Activated naive CD4-positive, alpha-beta T cell treated with anti-CD3 and anti-CD28 coated beads for 36 hours (primary cell): ENCODE data around the gene CISH. TPM values are rescaled to one million over a fixed set of nuclear protein-coding genes. Genes with fewer than 3 reads are reported as not detected.
A peak's percentile ranks its signal among the peaks of the same experiment; 100 is the strongest.

Source experiments
- CTCF ChIA-PET: fragments of 350-600 bp; sonication (Branson Sonifier 250); formaldehyde crosslinking; loops from one replicate; lab custom pipeline; 2021; ENCODE audit warnings: antibody characterized with exemption; lab: Charles Lee
- DNase-seq: peaks from one replicate; pipeline ENCODE4 v3.0.0-alpha.2; 2020
- H3K27ac Mint-ChIP-seq: one replicate; pipeline ENCODE4 v1.8.0; 2021; ENCODE audit warnings: mild to moderate bottlenecking, mixed read lengths
- H3K27me3 Mint-ChIP-seq: one replicate; pipeline ENCODE4 v1.8.0; 2021; ENCODE audit warnings: low read depth, mixed read lengths
- H3K36me3 Mint-ChIP-seq: one replicate; pipeline ENCODE4 v1.8.0; 2021; ENCODE audit warnings: low read depth, mixed read lengths
- H3K4me1 Mint-ChIP-seq: one replicate; pipeline ENCODE4 v1.8.0; 2021; ENCODE audit warnings: low read depth, mixed read lengths
- H3K4me3 Mint-ChIP-seq: one replicate; pipeline ENCODE4 v1.8.0; 2021; ENCODE audit warnings: mild to moderate bottlenecking, moderate library complexity, mixed read lengths
- H3K9me3 Mint-ChIP-seq: one replicate; pipeline ENCODE4 v1.8.0; 2021; ENCODE audit warnings: mixed read lengths
- intact Hi-C: fragments of 100-400 bp; cut with micrococcal nuclease; formaldehyde crosslinking; loops from one replicate; pipeline ENCODE4 v1.15.1; 2023
- total RNA-seq, 2 experiments: library from RNA; stranded (reverse); gene quantifications; one replicate each; pipeline ENCODE4 v1.2.3, GENCODE V29; 2021

Gene CISH
- total RNA-seq, 2 experiments from 2014 or later = 136 to 138 TPM

GRCh38 chr3:50610992-50611463 lies 546 bp downstream of the CISH start:
- DNase-seq = peak; percentile 18
- Mint-ChIP-seq H3K9me3 (no peaks in the 10 kb centered on the region), H3K4me1 (peaks cover 35% of the 10 kb centered on the region), H3K27me3 (no peaks in the 10 kb centered on the region), H3K4me3 (peak overlapping the region; percentile 96), H3K27ac (peak overlapping the region; percentile 100), H3K36me3 (peaks cover 75% of the 10 kb centered on the region)
- CTCF ChIA-PET = interaction anchor here (0.6 to 13.4 kb wide), 8 partner anchors 11 to 1630 kb away, joined by 3 to 376 read pairs (median 51); partner anchors contain the start of genes C3orf18 and HEMK1
- intact Hi-C loops = loop anchor here (1.0 to 10.0 kb wide), 3 partner anchors 10 to 1664 kb away; partner anchors contain the start of genes GNAI2 and WDR82

- H3K27ac Mint-ChIP-seq = peak overlapping the region; percentile 100
- H3K36me3 Mint-ChIP-seq = peaks cover 82% of the 10 kb centered on the region
- DNase-seq = peak; percentile 57
- H3K27me3 Mint-ChIP-seq = no peaks in the 10 kb centered on the region
- peaks cover 35% of the 10 kb centered on the region for H3K4me1 Mint-ChIP-seq
- no peaks in the 10 kb centered on the region for H3K9me3 Mint-ChIP-seq
- peak overlapping the region; percentile 96 for H3K4me3 Mint-ChIP-seq
- intact Hi-C loops = loop anchor here (5.0 to 10.0 kb wide), 2 partner anchors 373 to 1664 kb away; partner anchors contain the start of genes GNAI2 and WDR82
- CTCF ChIA-PET = interaction anchor here (0.6 to 11.1 kb wide), 8 partner anchors 9 to 1631 kb away, joined by 3 to 243 read pairs (median 9); partner anchors contain the start of genes C3orf18 and HEMK1
Observed at GRCh38 chr3:50610181-50610971, 1.2 kb downstream of the CISH start.

- Mint-ChIP-seq H3K4me1 (peaks cover 38% of the 10 kb centered on the region), H3K36me3 (peaks cover 87% of the 10 kb centered on the region), H3K9me3 (no peaks in the 10 kb centered on the region), H3K4me3 (peak overlapping the region; percentile 96), H3K27me3 (no peaks in the 10 kb centered on the region), H3K27ac (peak overlapping the region; percentile 100)
- intact Hi-C loops = loop anchor here (5.0 to 10.0 kb wide), 2 partner anchors 372 to 1665 kb away; partner anchors contain the start of genes GNAI2 and WDR82
- CTCF ChIA-PET = interaction anchor here (0.6 to 11.1 kb wide), 8 partner anchors 10 to 780 kb away, joined by 3 to 243 read pairs (median 9); partner anchors contain the start of genes C3orf18 and HEMK1
- peak; percentile 45 for DNase-seq
Observed at GRCh38 chr3:50609763-50610085, 1.9 kb downstream of the CISH start.

DNA sequence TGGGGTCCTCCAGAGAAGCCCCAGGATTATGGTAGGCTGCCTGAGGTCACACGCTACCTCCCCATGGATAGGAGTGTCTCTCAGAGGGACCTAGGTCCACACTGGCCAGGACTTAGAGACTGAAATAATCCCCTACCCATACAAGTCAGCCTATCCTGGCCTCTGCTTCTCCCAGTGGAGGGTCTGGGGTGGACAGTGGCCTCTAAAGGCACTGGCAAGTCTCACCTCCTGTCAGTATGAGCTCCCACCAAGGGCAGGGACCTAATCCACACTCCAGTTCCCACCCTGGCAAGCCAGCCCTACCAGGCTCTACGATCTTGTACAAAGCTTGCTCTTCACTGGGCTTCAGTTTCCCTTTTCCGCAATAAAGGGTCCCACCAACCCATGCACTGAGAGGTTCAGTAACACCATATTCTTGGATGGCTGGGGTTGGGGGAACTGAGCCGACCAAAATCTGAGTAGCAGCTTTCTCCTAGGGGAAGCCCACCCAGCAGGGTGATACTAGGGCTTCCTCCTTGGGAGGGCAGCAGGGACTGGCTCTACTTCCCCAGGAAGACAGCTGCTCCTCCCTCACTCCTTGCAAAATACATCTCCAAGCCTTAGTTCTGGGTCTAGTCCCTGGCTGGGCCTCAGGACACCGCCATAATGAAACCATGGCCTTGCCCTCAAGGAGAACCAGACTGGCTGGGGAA lies 2.4 kb downstream of the CISH start:
- intact Hi-C loops = no loop called here
- Mint-ChIP-seq H3K4me3 (peak overlapping the region; percentile 96), H3K4me1 (peaks cover 40% of the 10 kb centered on the region), H3K9me3 (no peaks in the 10 kb centered on the region), H3K36me3 (peaks cover 92% of the 10 kb centered on the region), H3K27ac (peak overlapping the region; percentile 100), H3K27me3 (no peaks in the 10 kb centered on the region)
- DNase-seq = no peak
- CTCF ChIA-PET = interaction anchor here (0.6 to 11.1 kb wide), 8 partner anchors 9 to 781 kb away, joined by 3 to 243 read pairs (median 9); partner anchors contain the start of genes C3orf18 and HEMK1

DNA sequence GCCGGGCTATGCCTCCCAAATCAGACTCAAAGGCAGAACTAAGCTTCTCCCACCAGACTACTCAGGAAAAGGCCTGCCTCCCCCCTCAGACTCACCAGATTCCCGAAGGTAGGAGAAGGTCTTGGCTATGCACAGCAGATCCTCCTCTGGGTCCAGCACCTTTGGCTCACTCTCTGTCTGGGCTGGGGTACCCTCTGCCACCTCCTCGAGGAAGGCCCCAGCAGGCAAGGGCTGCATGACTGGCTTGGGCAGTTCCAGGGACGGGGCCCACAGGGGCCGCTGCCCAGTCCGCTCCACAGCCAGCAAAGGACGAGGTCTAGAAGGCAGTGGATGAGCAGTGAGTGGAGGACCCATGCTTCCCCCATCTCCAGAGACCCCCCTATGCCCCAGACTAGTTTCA lies 3.3 kb downstream of the CISH start:
- no peaks in the 10 kb centered on the region for H3K9me3 Mint-ChIP-seq
- no peaks in the 10 kb centered on the region for H3K27me3 Mint-ChIP-seq
- no peak for DNase-seq
- peak overlapping the region; percentile 100 for H3K27ac Mint-ChIP-seq
- intact Hi-C loops = no loop called here
- CTCF ChIA-PET = interaction anchor here (0.8 to 11.1 kb wide), 5 partner anchors 8 to 36 kb away, joined by 3 to 243 read pairs (median 11); partner anchors contain the start of genes C3orf18, HEMK1 and MAPKAPK3
- H3K36me3 Mint-ChIP-seq = peaks cover 86% of the 10 kb centered on the region
- peaks cover 44% of the 10 kb centered on the region for H3K4me1 Mint-ChIP-seq
- peak overlapping the region; percentile 96 for H3K4me3 Mint-ChIP-seq

DNA sequence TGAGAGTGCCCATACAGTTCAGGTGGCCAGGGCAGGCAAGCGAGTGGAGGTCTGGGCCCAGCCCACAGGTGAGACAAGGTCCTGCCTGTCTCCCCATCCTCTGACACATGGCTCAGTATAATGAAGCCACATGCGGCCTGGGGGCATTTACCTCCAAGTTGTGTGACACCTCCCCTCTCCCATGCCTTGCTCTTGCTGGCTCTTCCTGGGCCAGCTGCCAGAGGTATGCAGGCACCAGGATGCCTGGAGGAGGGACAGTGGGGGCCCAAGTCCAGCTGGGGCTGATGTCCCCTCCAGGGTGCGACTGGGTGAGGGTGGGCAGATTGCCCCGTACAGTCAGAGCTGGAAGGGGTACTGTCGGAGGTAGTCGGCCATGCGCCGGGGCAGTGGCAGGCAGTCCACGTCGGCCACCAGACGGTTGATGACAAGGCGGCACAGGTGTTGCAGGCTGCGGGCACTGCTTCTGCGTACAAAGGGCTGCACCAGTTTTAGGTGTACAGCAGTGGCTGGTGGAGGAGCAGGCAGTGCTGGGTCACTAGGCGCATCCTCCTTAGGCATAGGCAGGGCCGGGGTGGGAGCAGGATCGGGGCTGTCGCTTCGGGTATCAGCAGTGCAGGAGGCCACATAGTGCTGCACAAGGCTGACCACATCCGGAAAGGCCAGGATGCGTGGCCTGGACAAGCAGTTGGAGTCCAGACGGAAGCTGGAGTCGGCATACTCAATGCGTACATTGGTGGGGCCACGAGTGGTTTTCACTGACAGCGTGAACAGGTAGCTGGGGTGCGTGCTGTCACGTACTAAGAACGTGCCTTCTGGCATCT lies 4.1 kb downstream of the CISH start:
- intact Hi-C loops = no loop called here
- peak overlapping the region; percentile 100 for H3K27ac Mint-ChIP-seq
- no peak for DNase-seq
- H3K9me3 Mint-ChIP-seq = no peaks in the 10 kb centered on the region
- peaks cover 52% of the 10 kb centered on the region for H3K4me1 Mint-ChIP-seq
- H3K4me3 Mint-ChIP-seq = peak overlapping the region; percentile 96
- CTCF ChIA-PET = interaction anchor here (0.8 to 11.1 kb wide), 5 partner anchors 9 to 35 kb away, joined by 3 to 243 read pairs (median 11); partner anchors contain the start of genes C3orf18, HEMK1 and MAPKAPK3
- no peaks in the 10 kb centered on the region for H3K27me3 Mint-ChIP-seq
- H3K36me3 Mint-ChIP-seq = peaks cover 81% of the 10 kb centered on the region

DNA sequence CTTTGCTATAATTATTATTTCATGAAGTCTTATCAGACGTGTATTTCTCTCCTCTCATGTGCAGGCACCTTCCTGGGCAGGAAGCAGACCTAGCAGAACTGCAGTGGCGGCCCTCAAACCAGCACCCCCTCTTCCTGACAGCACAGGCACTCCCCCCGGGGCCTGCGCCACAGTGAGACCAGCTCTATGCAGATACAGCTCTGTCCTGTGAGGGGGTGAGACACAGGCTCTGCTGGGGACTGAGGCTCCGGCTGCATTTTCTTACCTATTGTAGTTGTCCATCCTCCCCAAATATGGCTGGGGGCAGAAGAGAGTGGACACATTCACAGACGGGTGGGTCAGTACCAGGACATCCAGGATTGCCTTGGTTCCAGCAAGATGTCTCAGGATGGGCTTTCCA lies 5.0 kb downstream of the CISH start:
- DNase-seq = peak; percentile 52
- Mint-ChIP-seq H3K9me3 (no peaks in the 10 kb centered on the region), H3K27ac (peak overlapping the region; percentile 100), H3K36me3 (peaks cover 78% of the 10 kb centered on the region), H3K27me3 (no peaks in the 10 kb centered on the region), H3K4me3 (peak overlapping the region; percentile 96), H3K4me1 (peaks cover 61% of the 10 kb centered on the region)
- CTCF ChIA-PET = interaction anchor here (1.3 to 11.1 kb wide), 3 partner anchors 9 to 34 kb away, joined by 3 to 234 read pairs (median 8); partner anchors contain the start of genes C3orf18 and HEMK1
- intact Hi-C loops = no loop called here

DNA sequence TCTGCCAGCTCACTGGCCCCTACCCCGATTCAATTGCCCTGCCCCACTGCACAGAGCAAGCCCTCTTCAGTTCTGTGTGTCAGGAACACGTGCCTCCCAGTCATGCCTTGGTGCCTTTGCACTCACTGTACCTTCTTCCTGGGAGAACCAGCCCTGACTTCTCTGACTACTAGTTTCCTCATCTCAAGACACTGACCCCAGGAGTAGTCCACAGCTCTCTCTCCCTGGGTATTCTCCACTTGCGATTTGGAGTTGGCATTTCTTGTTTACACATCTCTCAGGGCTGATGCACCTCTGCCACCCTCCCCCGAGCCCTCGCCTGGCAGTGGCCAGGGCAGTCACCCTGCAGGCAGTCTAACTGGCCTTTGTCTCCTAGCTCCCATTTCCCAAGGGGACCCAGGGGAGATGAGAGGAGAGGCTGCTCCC lies 5.7 kb downstream of the CISH start:
- peaks cover 72% of the 10 kb centered on the region for H3K36me3 Mint-ChIP-seq
- DNase-seq = peak; percentile 55
- H3K27ac Mint-ChIP-seq = peak overlapping the region; percentile 100
- peak overlapping the region; percentile 96 for H3K4me3 Mint-ChIP-seq
- intact Hi-C loops = no loop called here
- H3K9me3 Mint-ChIP-seq = no peaks in the 10 kb centered on the region
- H3K27me3 Mint-ChIP-seq = no peaks in the 10 kb centered on the region
- peaks cover 68% of the 10 kb centered on the region for H3K4me1 Mint-ChIP-seq
- CTCF ChIA-PET = interaction anchor here (0.8 to 11.1 kb wide), 6 partner anchors 10 to 34 kb away, joined by 3 to 234 read pairs (median 5); partner anchors contain the start of genes C3orf18 and HEMK1

DNA sequence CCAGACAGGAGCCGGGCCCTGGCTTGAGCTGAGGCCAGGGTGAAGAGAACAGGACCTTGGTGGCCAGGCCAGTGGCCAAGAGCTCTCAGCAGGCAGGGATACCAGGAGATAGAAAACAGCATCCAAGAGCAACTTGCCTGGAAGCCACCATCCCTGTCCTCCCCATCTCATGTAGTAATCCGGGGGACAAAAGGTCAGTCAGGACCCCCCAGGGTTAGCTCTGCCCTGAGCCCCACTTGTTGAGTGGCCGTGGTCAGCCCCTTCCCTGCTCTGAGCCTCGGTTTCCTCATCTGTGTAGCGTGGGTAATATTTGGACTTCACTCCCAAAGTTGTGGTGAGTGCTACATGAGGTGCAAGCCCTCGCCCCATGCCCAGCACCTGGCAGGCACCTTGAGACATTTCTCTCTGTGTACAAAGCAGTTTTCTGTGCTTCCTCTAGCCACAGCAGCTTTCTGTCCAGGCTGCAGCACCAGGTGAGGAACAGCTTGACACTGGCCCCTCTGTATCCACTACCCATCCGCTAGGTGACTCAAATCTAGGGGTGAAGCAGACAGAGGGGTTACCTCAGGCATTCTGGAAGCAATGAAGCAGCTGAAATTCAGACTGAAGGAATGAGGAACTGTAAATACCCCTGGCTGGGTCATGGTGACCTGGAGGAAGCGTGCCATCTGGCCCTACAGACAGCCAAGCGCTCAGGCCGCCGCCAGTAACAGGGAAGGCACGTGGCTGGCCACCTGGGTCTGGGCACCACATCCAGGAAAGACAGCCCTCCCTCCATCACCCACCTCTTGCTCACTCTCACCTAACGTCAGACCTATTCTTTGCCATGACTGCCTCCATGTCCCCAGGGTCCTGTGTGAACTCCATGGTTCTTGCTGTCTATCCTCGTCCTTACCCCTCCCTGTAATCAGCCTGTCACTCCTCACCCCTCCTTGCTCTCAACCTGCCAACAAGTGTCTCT lies 6.7 kb downstream of the CISH start:
- intact Hi-C loops = no loop called here
- peak overlapping the region; percentile 100 for H3K27ac Mint-ChIP-seq
- peaks cover 78% of the 10 kb centered on the region for H3K4me1 Mint-ChIP-seq
- peak overlapping the region; percentile 96 for H3K4me3 Mint-ChIP-seq
- H3K9me3 Mint-ChIP-seq = no peaks in the 10 kb centered on the region
- peak; percentile 46 for DNase-seq
- no peaks in the 10 kb centered on the region for H3K27me3 Mint-ChIP-seq
- CTCF ChIA-PET = interaction anchor here (0.8 to 11.1 kb wide), 10 partner anchors 8 to 261 kb away, joined by 3 to 234 read pairs (median 5); partner anchors contain the start of genes C3orf18 and HEMK1
- H3K36me3 Mint-ChIP-seq = peaks cover 63% of the 10 kb centered on the region

DNA sequence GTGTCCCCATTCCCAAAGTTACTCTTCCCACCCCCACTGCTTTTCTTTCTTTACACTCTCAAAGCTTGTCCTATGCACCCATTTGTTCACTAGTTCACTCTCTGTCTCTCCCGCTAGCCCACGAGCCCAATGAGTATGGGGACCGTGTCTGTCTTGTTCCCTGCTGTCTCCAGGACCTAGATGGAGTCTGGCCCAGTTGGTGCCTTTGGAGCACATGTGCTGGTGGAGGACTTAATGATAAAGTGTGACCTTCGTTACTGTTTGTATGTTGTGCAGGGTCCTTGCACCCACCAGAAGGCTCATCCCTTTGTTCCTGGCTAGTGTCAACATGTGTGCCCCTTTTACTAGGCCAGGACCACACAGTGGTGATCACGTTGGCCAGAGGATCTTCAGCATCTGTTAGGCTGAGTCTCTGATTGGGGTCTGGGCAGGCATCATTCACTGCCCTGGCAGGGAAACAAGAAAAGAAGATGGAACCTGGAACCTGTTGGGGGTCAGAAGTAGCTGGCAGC lies 7.4 kb downstream of the CISH start:
- Mint-ChIP-seq H3K36me3 (peaks cover 56% of the 10 kb centered on the region), H3K27me3 (no peaks in the 10 kb centered on the region), H3K9me3 (no peaks in the 10 kb centered on the region), H3K4me3 (peak overlapping the region; percentile 1), H3K27ac (peak overlapping the region; percentile 100), H3K4me1 (peaks cover 85% of the 10 kb centered on the region)
- DNase-seq = no peak
- CTCF ChIA-PET = interaction anchor here (0.9 to 11.1 kb wide), 6 partner anchors 9 to 261 kb away, joined by 3 to 234 read pairs (median 50); partner anchors contain the start of genes C3orf18, CISH, HEMK1 and MAPKAPK3
- intact Hi-C loops = no loop called here
